ENCODE measurements around the gene MCF2L2. TPM values are rescaled to one million over a fixed set of nuclear protein-coding genes. Genes with fewer than 3 reads are reported as not detected.

Gene MCF2L2
- total RNA-seq, 1 experiment from 2014 or later, result 3.9 TPM

GRCh38 chr3:183210341-183210740, 218.1 kb downstream of the MCF2L2 start:
- Histone ChIP-seq H3K36me3 (ENCODE audit: control insufficient read depth, insufficient read depth, low read length) (no peaks in the 10 kb centered on the region), H3K9me3 (no peaks in the 10 kb centered on the region), H3K4me1 (0 out of 2 replicates have a peak, but pooled peaks cover 4% of the 10 kb centered on the region), H3K4me3 (ENCODE audit: low read depth, low read length) (no peak overlapping the region), H3K27me3 (replicated peaks; ENCODE audit: control insufficient read depth, insufficient read depth, low read length) (no peaks in the 10 kb centered on the region)
- H3K27ac Mint-ChIP-seq (ENCODE audit: unreplicated experiment), result no peak overlapping the region
- no TSS peak for BruUV-seq (replicated peaks)
- POLR2A ChIA-PET, result no interaction called here
- no peak for TF ChIP-seq CTCF (IDR thresholded peaks at IDR 0.05; ENCODE audit: insufficient read depth in 1 of 2, low read depth in 1 of 2, low read length in 1 of 2, severe bottlenecking in 1 of 2, unreplicated experiment in 1 of 2)
- H3K9me3 Mint-ChIP-seq (ENCODE audit: unreplicated experiment), result no peaks in the 10 kb centered on the region
- CTCF ChIA-PET, result no interaction called here
- DNase-seq, result no peak
- no peaks in the 10 kb centered on the region for H3K27me3 Mint-ChIP-seq (ENCODE audit: insufficient read depth, unreplicated experiment)
- no peaks in the 10 kb centered on the region for H3K36me3 Mint-ChIP-seq (ENCODE audit: insufficient read depth, unreplicated experiment)
- peaks cover 5% of the 10 kb centered on the region for H3K4me1 Mint-ChIP-seq (ENCODE audit: low read depth, unreplicated experiment)
- intact Hi-C loops (cut with micrococcal nuclease; ENCODE audit: unreplicated experiment), result no loop called here
- H3K4me3 Mint-ChIP-seq (ENCODE audit: unreplicated experiment), result no peak overlapping the region

GRCh38 chr3:183208800-183209199, 219.6 kb downstream of the MCF2L2 start:
- BruUV-seq (replicated peaks), result no TSS peak
- H3K9me3 Mint-ChIP-seq (ENCODE audit: unreplicated experiment), result peaks cover 14% of the 10 kb centered on the region
- TF ChIP-seq CTCF (IDR thresholded peaks at IDR 0.05; ENCODE audit: insufficient read depth in 1 of 2, low read depth in 1 of 2, low read length in 1 of 2, severe bottlenecking in 1 of 2, unreplicated experiment in 1 of 2), result no peak
- no peaks in the 10 kb centered on the region for H3K36me3 Mint-ChIP-seq (ENCODE audit: insufficient read depth, unreplicated experiment)
- DNase-seq, result no peak
- intact Hi-C loops (cut with micrococcal nuclease; ENCODE audit: unreplicated experiment), result no loop called here
- H3K4me3 Mint-ChIP-seq (ENCODE audit: unreplicated experiment), result no peak overlapping the region
- Histone ChIP-seq H3K36me3 (ENCODE audit: control insufficient read depth, insufficient read depth, low read length) (no peaks in the 10 kb centered on the region), H3K4me1 (0 out of 2 replicates have a peak, but pooled peaks cover under 1% of the 10 kb centered on the region), H3K27me3 (replicated peaks; ENCODE audit: control insufficient read depth, insufficient read depth, low read length) (no peaks in the 10 kb centered on the region), H3K4me3 (ENCODE audit: low read depth, low read length) (no peak overlapping the region), H3K9me3 (peaks cover 1% of the 10 kb centered on the region)
- POLR2A ChIA-PET, result no interaction called here
- H3K27me3 Mint-ChIP-seq (ENCODE audit: insufficient read depth, unreplicated experiment), result no peaks in the 10 kb centered on the region
- peaks cover 5% of the 10 kb centered on the region for H3K4me1 Mint-ChIP-seq (ENCODE audit: low read depth, unreplicated experiment)
- CTCF ChIA-PET, result no interaction called here
- H3K27ac Mint-ChIP-seq (ENCODE audit: unreplicated experiment), result no peak overlapping the region

- peaks cover 5% of the 10 kb centered on the region for H3K4me1 Mint-ChIP-seq (ENCODE audit: low read depth, unreplicated experiment)
- H3K27ac Mint-ChIP-seq (ENCODE audit: unreplicated experiment), result no peak overlapping the region
- H3K4me3 ChIP-seq (ENCODE audit: low read depth, low read length), result no peak overlapping the region
- no peaks in the 10 kb centered on the region for H3K27me3 Mint-ChIP-seq (ENCODE audit: insufficient read depth, unreplicated experiment)
- TF ChIP-seq CTCF (IDR thresholded peaks at IDR 0.05; ENCODE audit: insufficient read depth in 1 of 2, low read depth in 1 of 2, low read length in 1 of 2, severe bottlenecking in 1 of 2, unreplicated experiment in 1 of 2), result no peak
- POLR2A ChIA-PET, result no interaction called here
- no peak for DNase-seq
- no peaks in the 10 kb centered on the region for H3K27me3 ChIP-seq (replicated peaks; ENCODE audit: control insufficient read depth, insufficient read depth, low read length)
- peaks cover 19% of the 10 kb centered on the region for H3K9me3 Mint-ChIP-seq (ENCODE audit: unreplicated experiment)
- H3K4me3 Mint-ChIP-seq (ENCODE audit: unreplicated experiment), result no peak overlapping the region
- H3K36me3 ChIP-seq (ENCODE audit: control insufficient read depth, insufficient read depth, low read length), result no peaks in the 10 kb centered on the region
- CTCF ChIA-PET, result no interaction called here
- BruUV-seq (replicated peaks), result no TSS peak
- H3K4me1 ChIP-seq, result no peaks in the 10 kb centered on the region
- intact Hi-C loops (cut with micrococcal nuclease; ENCODE audit: unreplicated experiment), result no loop called here
- peaks cover 7% of the 10 kb centered on the region for H3K9me3 ChIP-seq
- H3K36me3 Mint-ChIP-seq (ENCODE audit: insufficient read depth, unreplicated experiment), result no peaks in the 10 kb centered on the region
These were observed 220.2 kb downstream of the MCF2L2 start for GRCh38 chr3:183208260-183208659.

Measured in Caco-2 (cell line).